Measurements from ENCODE around the gene NOS3.

Gene NOS3

GRCh38 chr7:151060416-151061212, 69.8 kb downstream of the NOS3 start:
- DNase-seq (ENCODE audit: low spot score) = peak; percentile 56
- TF ChIP-seq, protein P1, sequence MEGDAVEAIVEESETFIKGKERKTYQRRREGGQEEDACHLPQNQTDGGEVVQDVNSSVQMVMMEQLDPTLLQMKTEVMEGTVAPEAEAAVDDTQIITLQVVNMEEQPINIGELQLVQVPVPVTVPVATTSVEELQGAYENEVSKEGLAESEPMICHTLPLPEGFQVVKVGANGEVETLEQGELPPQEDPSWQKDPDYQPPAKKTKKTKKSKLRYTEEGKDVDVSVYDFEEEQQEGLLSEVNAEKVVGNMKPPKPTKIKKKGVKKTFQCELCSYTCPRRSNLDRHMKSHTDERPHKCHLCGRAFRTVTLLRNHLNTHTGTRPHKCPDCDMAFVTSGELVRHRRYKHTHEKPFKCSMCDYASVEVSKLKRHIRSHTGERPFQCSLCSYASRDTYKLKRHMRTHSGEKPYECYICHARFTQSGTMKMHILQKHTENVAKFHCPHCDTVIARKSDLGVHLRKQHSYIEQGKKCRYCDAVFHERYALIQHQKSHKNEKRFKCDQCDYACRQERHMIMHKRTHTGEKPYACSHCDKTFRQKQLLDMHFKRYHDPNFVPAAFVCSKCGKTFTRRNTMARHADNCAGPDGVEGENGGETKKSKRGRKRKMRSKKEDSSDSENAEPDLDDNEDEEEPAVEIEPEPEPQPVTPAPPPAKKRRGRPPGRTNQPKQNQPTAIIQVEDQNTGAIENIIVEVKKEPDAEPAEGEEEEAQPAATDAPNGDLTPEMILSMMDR (IDR thresholded peaks at IDR 0.05; ENCODE audit: extremely low read depth, missing control alignments) = peak; percentile 4

GRCh38 chr7:151061213-151062110, 70.6 kb downstream of the NOS3 start:
- no peak for DNase-seq (ENCODE audit: low spot score)
- TF ChIP-seq, protein P1 (IDR thresholded peaks at IDR 0.05; ENCODE audit: extremely low read depth, missing control alignments) = no peak

GRCh38 chr7:151062111-151062398, 71.2 kb downstream of the NOS3 start:
- DNase-seq (ENCODE audit: low spot score) = no peak
- TF ChIP-seq, protein P1 (IDR thresholded peaks at IDR 0.05; ENCODE audit: extremely low read depth, missing control alignments) = no peak

- no peak for DNase-seq (ENCODE audit: low spot score)
- TF ChIP-seq, protein P1 (IDR thresholded peaks at IDR 0.05; ENCODE audit: extremely low read depth, missing control alignments) = no peak
These were observed 71.8 kb downstream of the NOS3 start for GRCh38 chr7:151062399-151063211.

DNA sequence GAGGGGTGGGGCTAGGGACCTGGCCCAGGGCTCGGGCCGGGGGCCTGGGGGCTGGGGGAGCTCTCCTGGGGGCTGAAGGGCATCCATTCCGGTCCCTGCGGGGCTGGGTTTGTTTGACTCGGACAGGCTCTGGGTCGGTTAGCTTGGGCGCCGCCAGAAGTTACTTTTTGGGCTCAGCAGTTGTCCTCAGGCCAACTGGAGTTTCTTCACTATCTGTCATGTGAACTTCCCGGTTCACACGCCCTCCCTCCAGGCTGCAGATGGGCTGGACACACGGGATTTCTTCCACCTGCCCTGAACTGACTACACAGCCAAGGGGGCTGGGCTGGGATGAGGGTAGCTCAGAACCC, 72.4 kb downstream of the NOS3 start:
- DNase-seq (ENCODE audit: low spot score) = no peak
- TF ChIP-seq, protein P1 (IDR thresholded peaks at IDR 0.05; ENCODE audit: extremely low read depth, missing control alignments) = no peak

All from GM20000 (cell line).